HEK293 (cell line): Measurements from ENCODE around the gene STAP1.

ENCODE experiments used
- BCL11A ChIP-seq: fragments of 450-650 bp; formaldehyde crosslinking; IDR thresholded peaks from 2 replicates; pipeline ENCODE4 v1.5.1; 2016; ENCODE audit warnings: low read depth, missing biosample characterization, missing genetic modification characterization
- CTCF ChIP-seq: fragments of 450-650 bp; formaldehyde crosslinking; IDR thresholded peaks from 2 replicates; pipeline ENCODE4 v1.5.1; 2016; ENCODE audit warnings: missing biosample characterization, missing genetic modification characterization
- KLF7 ChIP-seq: fragments of 450-650 bp; formaldehyde crosslinking; IDR thresholded peaks from 2 replicates; pipeline ENCODE4 v1.5.1; 2016; ENCODE audit warnings: missing biosample characterization, missing genetic modification characterization, borderline replicate concordance
- OVOL3 ChIP-seq: fragments of 450-650 bp; formaldehyde crosslinking; IDR thresholded peaks from 2 replicates; pipeline ENCODE4 v1.5.1; 2016; ENCODE audit warnings: missing biosample characterization, missing genetic modification characterization
- REST ChIP-seq: fragments of 450-650 bp; formaldehyde crosslinking; IDR thresholded peaks from 2 replicates; pipeline ENCODE4 v1.5.1; 2016; ENCODE audit warnings: missing biosample characterization, missing genetic modification characterization
- ZNF530 ChIP-seq: fragments of 450-650 bp; formaldehyde crosslinking; IDR thresholded peaks from 2 replicates; pipeline ENCODE4 v1.5.1; 2016; ENCODE audit warnings: low read depth, missing biosample characterization, missing genetic modification characterization
- ZSCAN5A ChIP-seq: fragments of 450-650 bp; formaldehyde crosslinking; IDR thresholded peaks from 2 replicates; pipeline ENCODE4 v1.5.1; 2016; ENCODE audit warnings: missing biosample characterization, missing genetic modification characterization

- TF ChIP-seq CTCF (tag by site-specific recombination) = no peak
- TF ChIP-seq REST (tag by site-specific recombination) = no peak
- no peak for TF ChIP-seq ZSCAN5A (tag by site-specific recombination)
- no peak for TF ChIP-seq KLF7
- TF ChIP-seq ZNF530 (tag by site-specific recombination) = no peak
- no peak for TF ChIP-seq BCL11A (tag by site-specific recombination)
- no peak for TF ChIP-seq OVOL3 (tag by site-specific recombination)
Observed at GRCh38 chr4:67568820-67569219, 10.3 kb downstream of the STAP1 start.
